ENCODE results near the gene WNT5A.
A peak's percentile ranks its signal among the peaks of the same experiment; 100 is the strongest.
"Not testable (repeated sequence)": the region's sequence is repeated elsewhere in the genome, so short reads cannot be mapped to it uniquely, and the experiment has no call there.

The WNT5A gene

DNA sequence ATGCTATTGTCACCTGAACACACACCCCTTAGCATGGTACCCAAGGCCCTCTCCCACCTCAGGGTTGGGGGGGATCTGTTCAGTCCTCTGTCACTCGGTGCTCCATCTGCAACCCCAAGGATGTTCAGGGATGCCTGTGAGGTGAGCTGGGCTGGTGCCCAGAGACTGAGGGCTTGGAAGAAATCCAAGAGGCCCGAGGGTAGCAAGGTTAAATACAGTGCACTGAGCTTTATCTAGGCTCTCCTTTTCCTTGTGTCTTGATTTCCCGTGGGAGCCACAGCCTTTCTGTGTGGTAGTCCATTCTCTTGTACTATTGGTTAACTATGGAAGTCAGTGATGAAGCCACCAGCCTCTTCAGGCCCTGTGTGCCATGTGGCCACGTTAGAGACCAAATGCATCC lies 18.7 kb upstream of the WNT5A start:
- DNase-seq (ENCODE audit: low read depth in 2 of 2), result no peak

DNA sequence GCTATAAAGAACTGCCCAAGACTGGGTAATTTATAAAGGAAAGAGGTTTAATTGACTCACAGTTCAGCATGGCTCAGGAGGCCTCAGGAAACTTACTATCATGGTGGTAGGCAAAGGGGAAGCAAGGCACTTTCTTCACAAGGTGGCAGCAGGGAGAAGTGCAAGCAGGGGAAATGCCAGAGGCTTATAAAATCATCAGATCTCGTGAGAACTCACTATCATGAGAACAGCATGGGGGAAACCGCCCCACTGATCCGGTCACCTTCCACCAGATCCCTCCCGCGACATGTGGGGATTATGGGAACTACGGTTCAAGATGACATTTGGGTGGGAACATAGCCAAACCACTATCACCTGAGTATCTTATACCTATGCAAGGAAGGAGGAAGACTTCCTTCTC lies 18.0 kb upstream of the WNT5A start:
- DNase-seq (ENCODE audit: low read depth in 2 of 2), result not testable (repeated sequence)

- no peak for DNase-seq (ENCODE audit: low read depth in 2 of 2)
Observed at GRCh38 chr3:55501905-55502304, 14.8 kb upstream of the WNT5A start.

DNA sequence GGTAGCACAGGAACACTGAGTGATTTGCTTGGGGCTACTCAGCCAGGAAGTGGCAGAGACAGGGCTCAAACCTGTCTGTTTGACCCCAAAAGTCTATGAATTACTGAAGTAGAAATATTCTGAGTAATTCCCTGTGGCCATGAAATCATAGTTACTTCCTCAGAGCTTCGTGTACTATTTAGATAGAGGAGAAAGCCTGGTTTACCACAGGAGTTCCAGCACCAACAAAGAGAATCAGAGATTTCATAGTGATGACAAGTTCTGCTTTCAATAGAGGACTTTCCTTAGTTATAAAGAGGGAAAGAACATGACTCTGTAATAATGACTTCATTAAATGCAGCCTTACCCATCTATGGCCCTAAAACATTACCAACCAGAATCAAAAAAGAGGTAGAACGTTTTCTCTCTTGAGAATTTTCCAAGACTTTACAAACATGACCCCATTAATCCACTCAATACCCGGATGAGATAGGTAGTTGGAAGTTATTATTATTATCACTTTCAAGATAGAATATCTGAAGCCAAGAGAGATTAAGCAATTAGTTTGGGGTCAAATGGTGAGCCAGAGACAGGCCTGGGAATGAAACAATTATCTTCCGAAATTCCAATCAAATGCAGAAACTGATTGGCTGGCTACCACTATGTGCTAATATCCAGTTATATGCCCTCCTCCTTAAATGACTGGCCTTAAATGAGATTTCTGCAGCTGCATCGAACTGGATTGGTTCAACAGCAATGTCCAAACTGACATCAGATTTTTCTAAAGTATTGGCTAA lies 13.6 kb upstream of the WNT5A start:
- no peak for DNase-seq (ENCODE audit: low read depth in 2 of 2)

GRCh38 chr3:55498520-55498919 lies 11.4 kb upstream of the WNT5A start:
- no peak for DNase-seq (ENCODE audit: low read depth in 2 of 2)

GRCh38 chr3:55497250-55497649 lies 10.1 kb upstream of the WNT5A start:
- DNase-seq (ENCODE audit: low read depth in 2 of 2), result no peak

DNA sequence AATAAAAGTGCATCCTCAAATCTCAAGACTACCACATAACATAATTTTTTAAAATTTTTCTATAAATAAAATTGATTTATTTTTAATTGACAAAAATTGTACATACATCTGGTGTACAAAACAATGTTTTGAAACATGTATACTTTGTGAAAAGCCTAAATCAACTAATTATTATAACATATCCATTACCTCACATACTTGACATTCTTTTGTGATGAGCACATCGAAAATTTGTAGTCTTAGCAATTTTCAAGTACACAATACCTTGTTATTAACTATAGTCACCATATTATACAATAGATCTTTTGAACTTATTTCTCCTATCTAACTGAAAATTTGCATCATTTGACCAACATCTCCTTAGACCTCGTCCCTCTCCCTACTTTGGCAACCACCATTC lies 7.9 kb upstream of the WNT5A start:
- no peak for DNase-seq (ENCODE audit: low read depth in 2 of 2)

DNA sequence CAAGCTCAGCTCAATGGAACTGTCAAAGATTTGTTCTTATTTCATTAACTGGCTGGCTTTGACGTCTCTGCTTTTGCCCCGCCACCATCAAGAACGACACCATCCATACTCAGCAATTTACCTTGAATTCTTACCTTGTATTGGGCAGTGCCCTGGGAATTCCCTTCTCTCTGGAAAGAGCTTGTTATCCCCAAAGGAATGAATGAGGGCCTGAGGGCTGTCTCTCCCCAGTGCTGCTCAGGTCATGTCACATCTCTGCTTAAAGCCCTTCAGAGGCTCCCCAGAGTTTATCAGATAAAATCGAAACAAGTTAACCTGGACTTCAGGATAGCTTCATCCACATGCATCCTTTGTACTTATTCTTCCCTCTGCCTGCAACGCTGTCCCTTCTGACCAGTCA lies 5.9 kb upstream of the WNT5A start:
- DNase-seq (ENCODE audit: low read depth in 2 of 2), result no peak

DNA sequence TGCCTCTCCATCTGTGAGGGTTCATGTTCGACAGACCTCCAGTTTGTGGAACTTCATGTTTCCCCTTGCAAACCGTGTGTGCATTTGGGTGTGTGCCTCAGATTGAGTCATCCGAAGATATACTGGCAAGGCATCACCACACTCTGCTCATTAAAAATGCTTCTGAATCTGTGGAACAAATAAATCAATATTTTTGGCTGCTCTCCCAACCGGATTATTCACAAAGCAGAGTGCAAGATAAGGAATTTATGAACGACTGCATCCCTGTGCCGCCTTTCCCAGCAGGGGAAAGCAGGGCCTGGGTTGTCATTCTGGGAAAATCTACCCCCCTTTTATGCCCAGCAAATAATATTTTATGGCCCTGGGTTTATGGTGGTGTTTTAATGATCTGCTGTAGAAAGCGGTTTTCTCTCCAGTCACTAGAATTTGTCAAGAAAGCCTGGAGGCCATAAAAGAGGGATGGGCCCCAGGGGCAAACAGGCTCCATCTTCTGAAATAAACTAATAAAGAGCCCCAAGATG lies 4.2 kb upstream of the WNT5A start:
- peak; percentile 97 to 98 for DNase-seq (ENCODE audit: low read depth in 2 of 2)

GRCh38 chr3:55490276-55490913 lies 3.3 kb upstream of the WNT5A start:
- DNase-seq (ENCODE audit: low read depth in 2 of 2), result no peak

DNA sequence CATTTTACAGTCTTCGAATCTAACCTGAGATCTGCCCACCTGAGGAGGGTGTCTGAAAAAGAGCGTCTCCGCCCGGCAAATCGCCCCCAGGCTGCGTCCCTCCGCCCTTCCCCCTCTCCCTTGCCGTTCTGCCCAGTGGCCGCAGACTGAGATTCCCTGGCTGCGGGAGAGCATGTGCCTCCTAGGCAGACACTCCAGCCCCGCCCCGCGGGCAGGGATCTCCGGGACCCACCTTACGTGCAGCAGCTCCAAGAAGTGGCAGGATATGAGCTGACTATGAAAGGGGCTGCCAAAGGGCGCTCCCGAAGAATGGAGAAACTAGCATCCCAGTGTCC lies 2.7 kb upstream of the WNT5A start:
- DNase-seq (ENCODE audit: low read depth in 2 of 2), result no peak

DNA sequence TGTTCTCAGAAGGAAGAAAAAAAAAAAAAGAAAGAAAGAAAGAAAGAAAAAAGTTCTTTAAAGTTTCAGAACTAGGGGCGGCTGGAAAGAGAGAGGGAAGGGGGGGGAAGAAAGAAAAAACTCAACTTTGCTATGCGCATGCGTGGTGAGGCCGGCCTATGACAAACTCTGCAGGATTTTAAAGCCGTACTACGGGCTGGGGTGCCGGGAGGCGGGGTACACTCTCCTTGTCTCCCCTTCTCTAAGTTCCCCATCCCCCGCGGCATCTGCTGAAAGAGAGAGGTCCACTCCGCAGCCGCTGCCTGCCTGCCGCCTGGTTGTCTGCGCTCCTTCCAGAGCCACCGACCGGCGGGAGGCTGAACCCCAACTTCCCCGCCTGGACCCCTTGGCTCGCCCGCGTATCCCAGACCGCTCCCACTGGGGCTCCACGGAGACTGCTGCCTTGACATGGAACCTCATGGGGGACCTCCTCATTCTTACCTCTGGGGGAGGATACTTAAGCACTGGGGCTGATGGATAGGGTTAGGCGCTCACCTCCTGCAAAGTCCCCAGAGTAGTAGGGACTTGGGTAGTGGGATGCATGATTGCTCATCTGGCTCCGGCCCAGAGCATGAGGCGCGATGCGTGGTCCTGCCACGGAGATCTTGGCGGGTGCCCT lies 1.4 kb upstream of the WNT5A start:
- DNase-seq (ENCODE audit: low read depth in 2 of 2), result peak; percentile 76 to 82

- DNase-seq (ENCODE audit: low read depth in 2 of 2), result no peak
Observed at GRCh38 chr3:55487381-55488241, 505 bp upstream of the WNT5A start.

- DNase-seq (ENCODE audit: low read depth in 2 of 2), result peak; percentile 68 to 69
Observed at GRCh38 chr3:55486101-55486856, 827 bp downstream of the WNT5A start.

DNA sequence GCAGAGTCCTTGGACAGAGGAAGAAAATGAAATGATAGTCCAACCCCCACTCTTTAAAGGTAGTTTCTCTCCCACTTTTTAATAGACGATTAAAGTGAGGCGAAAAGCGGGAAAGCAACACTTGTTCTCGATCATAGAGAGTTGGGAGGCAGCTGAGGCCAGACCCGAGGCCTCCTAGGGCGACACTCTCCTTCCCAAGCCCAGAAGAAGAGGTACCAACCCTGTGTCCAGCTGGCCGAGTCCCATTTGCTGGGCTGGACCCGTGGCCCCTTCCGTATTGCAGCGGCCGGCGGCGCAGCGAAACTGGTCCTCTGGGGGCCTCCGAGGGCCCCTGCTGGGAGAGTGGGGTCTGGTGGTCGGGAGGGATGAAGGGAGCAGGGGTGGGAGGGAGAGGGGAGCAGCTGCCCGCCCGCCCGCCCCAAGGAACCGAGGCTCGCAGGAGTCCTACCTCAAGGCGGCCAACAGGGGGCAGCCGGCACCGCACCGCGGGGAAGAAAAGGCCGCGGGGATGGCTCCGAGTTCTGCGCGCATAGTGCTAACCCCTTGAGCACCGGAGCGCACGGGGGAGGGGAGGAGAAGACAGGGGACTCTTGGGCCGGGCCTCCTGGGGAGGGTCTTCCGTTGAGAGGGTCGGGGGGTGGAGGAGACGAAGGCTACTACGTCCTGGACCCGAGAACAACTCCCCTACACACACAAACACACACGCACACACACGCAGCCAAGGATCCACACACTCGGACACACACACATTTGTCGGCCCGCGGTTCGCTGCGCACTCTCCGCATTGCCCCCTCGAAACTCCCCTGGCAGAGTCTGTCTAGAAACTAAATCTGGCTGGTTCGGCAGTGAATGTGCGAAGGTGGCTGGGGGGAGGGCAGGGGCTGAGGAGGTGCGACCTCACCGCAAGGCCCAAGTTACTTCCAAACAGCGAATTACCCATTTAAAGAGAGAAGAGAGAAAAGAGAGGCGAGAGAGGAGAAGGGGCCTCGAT lies 2.0 kb downstream of the WNT5A start:
- peak; percentile 70 to 74 for DNase-seq (ENCODE audit: low read depth in 2 of 2)

- no peak for DNase-seq (ENCODE audit: low read depth in 2 of 2)
Observed at GRCh38 chr3:55484191-55484689, 2.9 kb downstream of the WNT5A start.

GRCh38 chr3:55483196-55484095 lies 3.7 kb downstream of the WNT5A start:
- DNase-seq (ENCODE audit: low read depth in 2 of 2), result no peak

- DNase-seq (ENCODE audit: low read depth in 2 of 2), result no peak
Observed at GRCh38 chr3:55482496-55483195, 4.5 kb downstream of the WNT5A start.
